Ishikawa (cell line): ENCODE data around the gene RAP1GAP.

Source experiments
- CEBPB ChIP-seq: IDR thresholded peaks from 2 replicates; pipeline ENCODE4 v1.6.1; 2012
- CREB1 ChIP-seq: IDR thresholded peaks from 2 replicates; pipeline ENCODE4 v1.6.1; 2012; ENCODE audit warnings: low read depth
- EGR1 ChIP-seq: IDR thresholded peaks from 2 replicates; pipeline ENCODE4 v1.6.1; 2012
- EP300 ChIP-seq: IDR thresholded peaks from 2 replicates; pipeline ENCODE4 v1.6.1; 2012; ENCODE audit warnings: borderline replicate concordance
- FOXM1 ChIP-seq: IDR thresholded peaks from 2 replicates; pipeline ENCODE4 v1.6.1; 2012; ENCODE audit warnings: low read depth, borderline replicate concordance
- NFIC ChIP-seq: IDR thresholded peaks from 2 replicates; pipeline ENCODE4 v1.6.1; 2012
- RAD21 ChIP-seq: IDR thresholded peaks from 2 replicates; pipeline ENCODE4 v1.6.1; 2012; ENCODE audit warnings: low read depth
- TAF1 ChIP-seq: IDR thresholded peaks from 2 replicates; pipeline ENCODE4 v1.6.1; 2012; ENCODE audit warnings: low read depth, mild to moderate bottlenecking
- TCF12 ChIP-seq: IDR thresholded peaks from 2 replicates; pipeline ENCODE4 v1.6.1; 2012; ENCODE audit warnings: low read depth
- TEAD4 ChIP-seq: IDR thresholded peaks from 2 replicates; pipeline ENCODE4 v1.6.1; 2012
- YY1 ChIP-seq: IDR thresholded peaks from 2 replicates; pipeline ENCODE4 v1.6.1; 2012; ENCODE audit warnings: low read depth
- ZBTB7A ChIP-seq: IDR thresholded peaks from 2 replicates; pipeline ENCODE4 v1.6.1; 2012; ENCODE audit warnings: low read depth
- TF ChIP-seq, protein P1 (sequence below): IDR thresholded peaks from 2 replicates; pipeline ENCODE4 v1.6.1; 2012
- TF ChIP-seq, protein P2 (sequence below): IDR thresholded peaks from 2 replicates; pipeline ENCODE4 v1.6.1; 2012; ENCODE audit warnings: low read depth, mild to moderate bottlenecking
- TF ChIP-seq, protein P3 (sequence below): IDR thresholded peaks from 2 replicates; pipeline ENCODE4 v1.6.1; 2012

Gene RAP1GAP

DNA sequence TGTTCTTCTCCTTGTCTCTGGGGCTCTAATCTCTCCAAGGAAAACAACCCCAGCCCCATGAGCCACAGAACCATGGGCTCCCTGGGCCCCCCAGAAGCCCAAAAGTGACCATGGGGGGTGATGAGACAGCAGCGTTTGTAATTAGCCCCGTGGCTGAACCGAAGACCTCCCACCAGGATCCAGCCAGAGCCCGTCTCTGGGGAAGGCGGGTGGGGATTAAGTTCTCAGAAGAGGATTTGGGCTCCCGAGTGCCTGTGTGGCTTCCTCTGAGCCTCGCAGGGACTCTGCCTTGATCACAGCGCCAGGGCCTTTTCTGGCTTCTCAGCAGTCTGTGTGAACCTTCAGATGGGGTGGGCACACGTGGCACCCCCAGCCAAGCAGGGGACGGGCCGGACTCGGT, 82.9 kb downstream of the RAP1GAP start:
- TF ChIP-seq TAF1, result no peak
- no peak for TF ChIP-seq YY1
- TF ChIP-seq, protein P1, sequence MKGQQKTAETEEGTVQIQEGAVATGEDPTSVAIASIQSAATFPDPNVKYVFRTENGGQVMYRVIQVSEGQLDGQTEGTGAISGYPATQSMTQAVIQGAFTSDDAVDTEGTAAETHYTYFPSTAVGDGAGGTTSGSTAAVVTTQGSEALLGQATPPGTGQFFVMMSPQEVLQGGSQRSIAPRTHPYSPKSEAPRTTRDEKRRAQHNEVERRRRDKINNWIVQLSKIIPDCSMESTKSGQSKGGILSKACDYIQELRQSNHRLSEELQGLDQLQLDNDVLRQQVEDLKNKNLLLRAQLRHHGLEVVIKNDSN, result no peak
- TF ChIP-seq NFIC, result no peak
- TF ChIP-seq EGR1, result no peak
- no peak for TF ChIP-seq CREB1
- no peak for TF ChIP-seq FOXM1
- TF ChIP-seq CEBPB, result no peak

DNA sequence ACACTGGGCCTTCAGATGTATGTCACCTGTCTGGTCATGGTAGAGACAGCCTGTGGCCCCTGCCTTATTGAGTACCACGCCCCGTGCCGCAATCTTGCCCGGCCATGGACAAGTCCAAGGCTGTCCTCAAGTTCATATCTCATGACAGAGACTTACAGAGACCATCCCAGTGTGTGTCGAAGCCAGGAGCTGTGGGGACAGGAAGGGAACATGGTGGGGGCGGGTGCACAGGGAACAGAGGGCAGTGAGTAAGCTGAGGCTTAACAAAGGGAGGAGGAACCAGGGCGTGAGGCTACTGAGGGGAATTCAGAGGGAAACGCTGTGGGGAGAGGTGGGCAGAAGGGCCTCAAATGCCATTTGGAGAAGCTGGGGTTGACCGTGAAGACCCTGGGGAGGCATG, 84.1 kb downstream of the RAP1GAP start:
- TF ChIP-seq, protein P1, result no peak
- TF ChIP-seq EP300 (no peak), TEAD4 (no peak), CREB1 (no peak), TAF1 (no peak), CEBPB (no peak), TCF12 (no peak), ZBTB7A (no peak), EGR1 (no peak), FOXM1 (no peak), NFIC (no peak), YY1 (no peak), RAD21 (no peak)
- TF ChIP-seq, protein P2, sequence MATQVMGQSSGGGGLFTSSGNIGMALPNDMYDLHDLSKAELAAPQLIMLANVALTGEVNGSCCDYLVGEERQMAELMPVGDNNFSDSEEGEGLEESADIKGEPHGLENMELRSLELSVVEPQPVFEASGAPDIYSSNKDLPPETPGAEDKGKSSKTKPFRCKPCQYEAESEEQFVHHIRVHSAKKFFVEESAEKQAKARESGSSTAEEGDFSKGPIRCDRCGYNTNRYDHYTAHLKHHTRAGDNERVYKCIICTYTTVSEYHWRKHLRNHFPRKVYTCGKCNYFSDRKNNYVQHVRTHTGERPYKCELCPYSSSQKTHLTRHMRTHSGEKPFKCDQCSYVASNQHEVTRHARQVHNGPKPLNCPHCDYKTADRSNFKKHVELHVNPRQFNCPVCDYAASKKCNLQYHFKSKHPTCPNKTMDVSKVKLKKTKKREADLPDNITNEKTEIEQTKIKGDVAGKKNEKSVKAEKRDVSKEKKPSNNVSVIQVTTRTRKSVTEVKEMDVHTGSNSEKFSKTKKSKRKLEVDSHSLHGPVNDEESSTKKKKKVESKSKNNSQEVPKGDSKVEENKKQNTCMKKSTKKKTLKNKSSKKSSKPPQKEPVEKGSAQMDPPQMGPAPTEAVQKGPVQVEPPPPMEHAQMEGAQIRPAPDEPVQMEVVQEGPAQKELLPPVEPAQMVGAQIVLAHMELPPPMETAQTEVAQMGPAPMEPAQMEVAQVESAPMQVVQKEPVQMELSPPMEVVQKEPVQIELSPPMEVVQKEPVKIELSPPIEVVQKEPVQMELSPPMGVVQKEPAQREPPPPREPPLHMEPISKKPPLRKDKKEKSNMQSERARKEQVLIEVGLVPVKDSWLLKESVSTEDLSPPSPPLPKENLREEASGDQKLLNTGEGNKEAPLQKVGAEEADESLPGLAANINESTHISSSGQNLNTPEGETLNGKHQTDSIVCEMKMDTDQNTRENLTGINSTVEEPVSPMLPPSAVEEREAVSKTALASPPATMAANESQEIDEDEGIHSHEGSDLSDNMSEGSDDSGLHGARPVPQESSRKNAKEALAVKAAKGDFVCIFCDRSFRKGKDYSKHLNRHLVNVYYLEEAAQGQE, result no peak
- TF ChIP-seq, protein P3, sequence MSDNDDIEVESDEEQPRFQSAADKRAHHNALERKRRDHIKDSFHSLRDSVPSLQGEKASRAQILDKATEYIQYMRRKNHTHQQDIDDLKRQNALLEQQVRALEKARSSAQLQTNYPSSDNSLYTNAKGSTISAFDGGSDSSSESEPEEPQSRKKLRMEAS, result no peak

DNA sequence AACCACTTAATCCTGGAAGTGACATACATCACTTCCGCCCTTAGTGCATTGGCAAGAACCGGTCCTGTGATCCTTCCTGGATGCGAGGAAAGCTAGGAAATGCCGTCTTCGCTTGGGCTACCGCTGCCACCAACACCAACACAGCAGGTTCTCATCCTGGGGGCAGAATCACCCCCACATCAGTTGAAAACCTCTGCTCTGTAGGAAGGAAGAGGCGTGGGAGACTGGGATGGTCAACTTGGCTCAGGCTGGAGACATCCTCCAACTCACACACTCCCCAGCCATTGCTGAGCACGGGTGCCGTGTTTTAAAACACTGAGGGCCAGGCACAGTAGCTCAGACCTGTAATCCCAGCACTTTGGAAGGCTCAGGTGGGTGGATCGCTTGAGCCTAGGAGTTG, 85.1 kb downstream of the RAP1GAP start:
- TF ChIP-seq YY1 (no peak), TEAD4 (no peak), FOXM1 (no peak), ZBTB7A (no peak), TCF12 (no peak)
- TF ChIP-seq, protein P2, result no peak
- TF ChIP-seq, protein P1, result no peak

DNA sequence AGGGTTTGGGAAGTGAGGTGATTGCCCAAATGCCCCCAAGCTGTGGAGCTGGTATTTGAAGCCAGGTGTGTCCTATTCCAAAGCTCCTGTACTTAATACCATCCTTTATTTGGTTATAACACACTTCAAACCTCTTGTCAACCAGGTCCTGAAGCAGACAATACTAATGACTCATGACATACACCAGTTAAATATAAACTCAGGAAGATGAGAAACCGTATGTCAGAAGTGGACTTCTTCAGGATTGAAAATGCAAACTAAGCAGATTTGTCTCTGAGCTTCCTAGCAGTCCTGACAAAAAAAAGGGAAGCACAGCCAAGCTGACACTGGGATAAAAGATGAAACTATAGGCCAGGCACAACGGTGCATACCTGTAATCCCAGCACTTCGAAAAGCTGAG, 89.4 kb downstream of the RAP1GAP start:
- TF ChIP-seq, protein P1, result no peak
- no peak for TF ChIP-seq TCF12
- TF ChIP-seq NFIC, result no peak
- no peak for TF ChIP-seq FOXM1
- TF ChIP-seq YY1, result no peak

DNA sequence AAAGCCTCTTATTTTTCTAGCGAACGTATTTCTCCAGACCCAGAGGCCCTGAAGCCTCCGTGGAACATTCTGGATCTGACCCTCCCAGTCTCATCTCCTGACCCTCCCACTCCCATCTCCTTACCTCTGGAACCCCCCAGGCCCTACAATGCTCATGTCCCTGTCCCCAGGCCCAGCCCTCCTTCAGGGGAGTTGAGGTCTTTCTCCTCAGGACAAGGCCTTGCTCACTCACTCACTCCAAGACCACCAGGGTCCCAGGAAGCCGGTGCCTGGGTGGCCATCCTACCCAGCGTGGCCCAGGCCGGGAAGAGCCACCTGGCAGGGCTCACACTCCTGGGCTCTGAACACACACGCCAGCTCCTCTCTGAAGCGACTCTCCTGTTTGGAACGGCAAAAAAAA, 91.2 kb downstream of the RAP1GAP start:
- TF ChIP-seq YY1 (no peak), ZBTB7A (no peak), NFIC (no peak), TAF1 (no peak), TCF12 (no peak), RAD21 (no peak), TEAD4 (no peak), CEBPB (no peak), CREB1 (no peak), FOXM1 (no peak), EGR1 (no peak), EP300 (no peak)
- TF ChIP-seq, protein P1, result no peak
- TF ChIP-seq, protein P3, result no peak
- TF ChIP-seq, protein P2, result no peak
